ENCODE results near the gene PRKAG2. TPM values are rescaled to one million over a fixed set of nuclear protein-coding genes. Genes with fewer than 3 reads are reported as not detected.
A peak's percentile ranks its signal among the peaks of the same experiment; 100 is the strongest.
"Not testable (repeated sequence)": the region's sequence is repeated elsewhere in the genome, so short reads cannot be mapped to it uniquely, and the experiment has no call there.

PRKAG2 gene
- polyA plus RNA-seq, 3 donors = 29.2 to 59.8 (median 30.9) TPM

- Mint-ChIP-seq H3K36me3 (peaks cover 21 to 29% of the 10 kb centered on the region in 2 donors), H3K27ac (peak overlapping the region in 1 of 7 donors; percentile 63), H3K4me1 (peaks cover 26% of the 10 kb centered on the region), H3K27me3 (ENCODE audit: low read depth in 3 of 3) (peaks cover 0 to 5% (median 0%) of the 10 kb centered on the region in 3 donors), H3K9me3 (no peaks in the 10 kb centered on the region), H3K4me3 (no peak overlapping the region)
- Histone ChIP-seq H3K4me2 (replicated peaks; ENCODE audit: extremely low read depth, low read length, poor library complexity, severe bottlenecking) (no peak overlapping the region), H4K20me1 (ENCODE audit: insufficient read depth, low read length) (peaks cover 96% of the 10 kb centered on the region), H3K9me3 (replicated peaks in 1 of 2; ENCODE audit: control insufficient read depth in 1 of 2, insufficient read depth in 1 of 2, low read length in 2 of 2) (no peaks in the 10 kb centered on the region), H3K9ac (ENCODE audit: insufficient read depth, low read length, poor library complexity, severe bottlenecking) (no peak overlapping the region), H3K4me3 (replicated peaks in 1 of 3; ENCODE audit: low read depth in 2 of 3, low read length in 3 of 3) (no peak overlapping the region), H3K79me2 (ENCODE audit: insufficient read depth, low read length) (peaks cover 59% of the 10 kb centered on the region), H3K36me3 (replicated peaks in 1 of 2; ENCODE audit: control insufficient read depth in 1 of 2, insufficient read depth in 2 of 2, low read length in 2 of 2) (peaks cover 4 to 10% of the 10 kb centered on the region in 2 donors), H3K4me1 (ENCODE audit: control insufficient read depth in 1 of 2, insufficient read depth in 2 of 2, low read length in 2 of 2) (peaks cover 18 to 39% of the 10 kb centered on the region in 2 donors), H3K27me3 (ENCODE audit: control insufficient read depth in 2 of 2, insufficient read depth in 2 of 2, low read length in 2 of 2) (no peaks in the 10 kb centered on the region), H2AFZ (ENCODE audit: insufficient read depth, low read depth, low read length, poor library complexity, severe bottlenecking) (no peak overlapping the region), H3K27ac (ENCODE audit: low read depth in 1 of 2, low read length in 2 of 2) (no peak overlapping the region)
- DNase-seq = no peak
- WGBS (ENCODE audit: insufficient coverage) = no CpG with 5 or more reads among the region's 8 CpGs
- intact Hi-C loops (cut with micrococcal nuclease) = no loop called here
- TF ChIP-seq CTCF (IDR thresholded peaks at IDR 0.05) = no peak
Observed at GRCh38 chr7:151827620-151828019, 49.3 kb downstream of the PRKAG2 start.

- intact Hi-C loops (cut with micrococcal nuclease); H3K4me3 ChIP-seq (replicated peaks in 1 of 3; ENCODE audit: low read depth in 2 of 3, low read length in 3 of 3); H2AFZ ChIP-seq (ENCODE audit: insufficient read depth, low read depth, low read length, poor library complexity, severe bottlenecking); H3K4me3 Mint-ChIP-seq; H3K27me3 Mint-ChIP-seq (ENCODE audit: low read depth in 3 of 3); H3K36me3 ChIP-seq (replicated peaks in 1 of 2; ENCODE audit: control insufficient read depth in 1 of 2, insufficient read depth in 2 of 2, low read length in 2 of 2); H3K4me2 ChIP-seq (replicated peaks; ENCODE audit: extremely low read depth, low read length, poor library complexity, severe bottlenecking); H3K9ac ChIP-seq (ENCODE audit: insufficient read depth, low read length, poor library complexity, severe bottlenecking); H3K27me3 ChIP-seq (ENCODE audit: control insufficient read depth in 2 of 2, insufficient read depth in 2 of 2, low read length in 2 of 2); H3K9me3 Mint-ChIP-seq; H3K9me3 ChIP-seq (replicated peaks in 1 of 2; ENCODE audit: control insufficient read depth in 1 of 2, insufficient read depth in 1 of 2, low read length in 2 of 2): not testable (repeated sequence)
- WGBS (ENCODE audit: insufficient coverage) = no CpG with 5 or more reads among the region's 6 CpGs
- Mint-ChIP-seq H3K36me3 (peaks cover 15 to 32% of the 10 kb centered on the region in 2 donors), H3K4me1 (peaks cover 26% of the 10 kb centered on the region), H3K27ac (peak overlapping the region; percentile 71 to 88 (median 83))
- peaks cover 96% of the 10 kb centered on the region for H4K20me1 ChIP-seq (ENCODE audit: insufficient read depth, low read length)
- DNase-seq = peak in 2 of 3 donors; percentile 45 to 53
- H3K27ac ChIP-seq (ENCODE audit: low read depth in 1 of 2, low read length in 2 of 2) = peak overlapping the region; percentile 1 to 72
- peaks cover 67% of the 10 kb centered on the region for H3K79me2 ChIP-seq (ENCODE audit: insufficient read depth, low read length)
- peaks cover 18 to 39% of the 10 kb centered on the region in 2 donors for H3K4me1 ChIP-seq (ENCODE audit: control insufficient read depth in 1 of 2, insufficient read depth in 2 of 2, low read length in 2 of 2)
Observed at GRCh38 chr7:151826316-151826715, 50.6 kb downstream of the PRKAG2 start.
